Cardiac muscle cell (in vitro differentiated cells and primary cell): ENCODE results near the gene SAE1. TPM values are rescaled to one million over a fixed set of nuclear protein-coding genes. Genes with fewer than 3 reads are reported as not detected.
"Not testable (repeated sequence)": the region's sequence is repeated elsewhere in the genome, so short reads cannot be mapped to it uniquely, and the experiment has no call there.

Experiments
- DNase-seq, 2 donors: peaks; one replicate each; pipeline versions ENCODE4 v3.0.0 to v3.0.0-alpha.2; 2010 to 2017; ENCODE audit warnings: low read depth in 1 of 2, low spot score in 1 of 2
- H3K27ac ChIP-seq: fragments of 200-600 bp; sonication (generic); 2 replicates; pipeline ENCODE4 v1.5.1; 2016
- H3K27me3 ChIP-seq: fragments of 200-600 bp; sonication (generic); 2 replicates; pipeline ENCODE4 v1.6.0; 2016; ENCODE audit warnings: control low read depth
- H3K36me3 ChIP-seq: fragments of 200-600 bp; sonication (generic); 2 replicates; pipeline ENCODE4 v1.5.1; 2016; ENCODE audit warnings: control low read depth
- H3K4me1 ChIP-seq: fragments of 200-600 bp; sonication (generic); 2 replicates; pipeline ENCODE4 v1.8.1; 2017; ENCODE audit warnings: low read depth, mild to moderate bottlenecking, mixed run types
- H3K4me3 ChIP-seq: fragments of 200-600 bp; sonication (generic); 2 replicates; pipeline ENCODE4 v1.5.1; 2016; ENCODE audit warnings: mild to moderate bottlenecking
- H3K9me3 ChIP-seq: fragments of 200-600 bp; sonication (generic); 2 replicates; pipeline ENCODE4 v1.5.1; 2017; ENCODE audit warnings: low read depth, mild to moderate bottlenecking, control low read depth
- polyA plus RNA-seq: library from polyadenylated mRNA; unstranded; fragments of >200 nt; fragmentation: Nextera tagmentation; extraction: Ambion mirVana; gene quantifications from 2 replicates; pipeline ENCODE4 v1.2.1, GENCODE V29; 2016
- total RNA-seq: library from RNA; depleted of rRNA; stranded (reverse); fragments of >200 nt; gene quantifications from 2 replicates; pipeline ENCODE4 v1.2.3, GENCODE V29; 2016
- TF ChIP-seq, protein P1 (sequence below): IDR thresholded peaks from 2 replicates; pipeline ENCODE4 v1.5.1; 2012; ENCODE audit warnings: low read depth, mild to moderate bottlenecking, low read length

SAE1 gene
- total and polyA plus RNA-seq, 2 experiments from 2014 or later = 128 to 171 TPM

DNA sequence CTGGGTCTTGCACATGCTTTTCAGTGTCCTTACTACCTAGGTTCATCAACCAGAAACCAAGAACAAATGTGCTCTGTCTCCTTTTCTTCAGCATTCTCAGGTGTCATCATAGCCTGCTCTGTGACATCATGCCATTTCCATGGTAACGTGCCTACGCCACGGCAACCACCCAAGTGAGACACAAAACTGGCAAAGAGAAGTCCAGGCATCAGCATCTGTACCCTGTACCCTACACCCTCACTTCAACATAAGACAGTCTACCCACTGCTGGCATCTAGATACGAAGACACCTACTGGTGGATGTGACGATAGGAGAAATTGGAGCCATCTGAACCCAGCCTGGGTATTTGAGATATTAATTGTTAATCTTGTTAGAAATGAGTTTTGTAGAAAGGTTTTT lies 30.3 kb upstream of the SAE1 start:
- H3K36me3 ChIP-seq = no peaks in the 10 kb centered on the region
- TF ChIP-seq, protein P1, sequence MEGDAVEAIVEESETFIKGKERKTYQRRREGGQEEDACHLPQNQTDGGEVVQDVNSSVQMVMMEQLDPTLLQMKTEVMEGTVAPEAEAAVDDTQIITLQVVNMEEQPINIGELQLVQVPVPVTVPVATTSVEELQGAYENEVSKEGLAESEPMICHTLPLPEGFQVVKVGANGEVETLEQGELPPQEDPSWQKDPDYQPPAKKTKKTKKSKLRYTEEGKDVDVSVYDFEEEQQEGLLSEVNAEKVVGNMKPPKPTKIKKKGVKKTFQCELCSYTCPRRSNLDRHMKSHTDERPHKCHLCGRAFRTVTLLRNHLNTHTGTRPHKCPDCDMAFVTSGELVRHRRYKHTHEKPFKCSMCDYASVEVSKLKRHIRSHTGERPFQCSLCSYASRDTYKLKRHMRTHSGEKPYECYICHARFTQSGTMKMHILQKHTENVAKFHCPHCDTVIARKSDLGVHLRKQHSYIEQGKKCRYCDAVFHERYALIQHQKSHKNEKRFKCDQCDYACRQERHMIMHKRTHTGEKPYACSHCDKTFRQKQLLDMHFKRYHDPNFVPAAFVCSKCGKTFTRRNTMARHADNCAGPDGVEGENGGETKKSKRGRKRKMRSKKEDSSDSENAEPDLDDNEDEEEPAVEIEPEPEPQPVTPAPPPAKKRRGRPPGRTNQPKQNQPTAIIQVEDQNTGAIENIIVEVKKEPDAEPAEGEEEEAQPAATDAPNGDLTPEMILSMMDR = no peak
- H3K27ac ChIP-seq = peak overlapping the region; percentile 89
- no peak for DNase-seq
- no peaks in the 10 kb centered on the region for H3K9me3 ChIP-seq
- H3K27me3 ChIP-seq = no peaks in the 10 kb centered on the region
- H3K4me1 ChIP-seq = peaks cover 26% of the 10 kb centered on the region
- no peak overlapping the region for H3K4me3 ChIP-seq

DNA sequence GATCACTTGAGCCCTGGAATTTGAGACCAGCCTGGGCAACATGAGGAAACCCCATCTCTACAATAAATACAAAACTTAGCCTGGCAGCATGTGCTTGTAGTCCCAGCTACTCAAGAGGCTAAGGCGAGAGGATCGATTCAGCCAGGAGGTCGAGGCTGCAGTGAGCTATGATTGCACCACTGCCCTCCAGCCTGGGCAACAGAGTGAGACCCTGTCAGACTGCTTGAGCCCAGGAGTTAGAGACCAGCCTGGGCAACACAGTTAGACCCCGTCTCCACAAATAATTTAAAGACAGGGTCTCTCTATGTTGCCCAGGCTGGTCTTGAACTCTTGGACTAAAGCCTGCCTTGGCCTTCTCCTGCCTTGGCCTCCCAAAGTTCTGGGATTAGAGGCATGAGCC lies 29.5 kb upstream of the SAE1 start:
- not testable (repeated sequence) for H3K27ac ChIP-seq, H3K9me3 ChIP-seq, H3K27me3 ChIP-seq, H3K36me3 ChIP-seq, DNase-seq, H3K4me3 ChIP-seq
- peaks cover 22% of the 10 kb centered on the region for H3K4me1 ChIP-seq

DNA sequence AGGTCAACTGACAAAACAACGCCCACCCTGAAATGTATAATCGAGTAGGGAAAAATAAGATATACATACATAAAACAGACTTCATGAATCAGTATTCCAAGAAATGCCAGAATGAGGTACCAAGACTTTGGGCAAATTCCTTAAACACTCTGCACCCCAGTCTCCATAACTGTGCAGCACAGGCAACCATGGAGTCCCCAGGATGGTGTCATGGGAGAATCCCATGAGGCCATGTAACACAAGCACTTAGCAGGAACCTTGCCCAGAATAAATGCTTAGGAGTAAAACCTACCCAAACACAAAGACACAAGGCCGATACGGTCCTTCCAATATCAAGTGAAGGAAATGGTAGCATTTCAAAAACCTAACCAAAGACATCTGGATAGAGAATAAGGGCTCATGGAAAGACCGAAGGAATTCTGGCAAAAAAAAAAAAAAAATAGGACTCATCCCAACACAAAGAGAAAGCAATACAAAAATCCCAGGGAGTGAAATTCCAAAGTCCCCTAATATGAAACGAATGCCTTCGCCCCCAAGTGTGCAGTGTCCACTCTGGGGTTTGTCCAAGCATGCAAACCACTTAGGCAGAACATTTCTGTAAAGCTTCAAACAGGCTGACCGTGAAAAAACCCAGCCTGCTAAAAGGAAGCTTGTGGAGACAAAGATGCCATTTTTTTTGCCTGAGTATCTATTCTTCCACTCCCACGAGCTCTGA lies 28.1 kb upstream of the SAE1 start:
- no peak overlapping the region for H3K27ac ChIP-seq
- TF ChIP-seq, protein P1 = no peak
- no peaks in the 10 kb centered on the region for H3K27me3 ChIP-seq
- no peak for DNase-seq
- H3K9me3 ChIP-seq = no peaks in the 10 kb centered on the region
- peaks cover 27% of the 10 kb centered on the region for H3K4me1 ChIP-seq
- H3K4me3 ChIP-seq = no peak overlapping the region
- H3K36me3 ChIP-seq = no peaks in the 10 kb centered on the region

DNA sequence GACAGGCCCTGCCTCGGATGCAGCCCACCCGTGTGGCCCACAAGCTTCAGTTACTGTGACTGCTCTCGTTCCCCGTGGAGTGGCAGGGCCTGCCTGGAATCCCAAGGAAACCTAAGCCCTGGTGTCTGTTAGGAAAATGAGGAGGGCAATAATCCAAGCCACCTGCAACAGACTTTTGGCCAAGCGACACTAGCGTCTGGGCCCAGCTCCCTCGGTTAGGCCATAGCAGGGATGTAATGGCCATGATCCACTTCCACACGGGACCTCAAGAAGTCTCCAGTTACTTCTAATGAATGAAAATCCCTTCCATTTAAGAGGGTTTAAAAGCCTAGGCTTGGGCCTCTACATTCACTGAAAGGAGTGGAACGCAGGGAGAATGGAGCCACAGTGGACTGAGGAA lies 26.0 kb upstream of the SAE1 start:
- Histone ChIP-seq H3K4me1 (peaks cover 29% of the 10 kb centered on the region), H3K9me3 (no peaks in the 10 kb centered on the region), H3K4me3 (no peak overlapping the region), H3K27ac (no peak overlapping the region), H3K27me3 (no peaks in the 10 kb centered on the region), H3K36me3 (no peaks in the 10 kb centered on the region)
- DNase-seq = no peak
- TF ChIP-seq, protein P1 = no peak

DNA sequence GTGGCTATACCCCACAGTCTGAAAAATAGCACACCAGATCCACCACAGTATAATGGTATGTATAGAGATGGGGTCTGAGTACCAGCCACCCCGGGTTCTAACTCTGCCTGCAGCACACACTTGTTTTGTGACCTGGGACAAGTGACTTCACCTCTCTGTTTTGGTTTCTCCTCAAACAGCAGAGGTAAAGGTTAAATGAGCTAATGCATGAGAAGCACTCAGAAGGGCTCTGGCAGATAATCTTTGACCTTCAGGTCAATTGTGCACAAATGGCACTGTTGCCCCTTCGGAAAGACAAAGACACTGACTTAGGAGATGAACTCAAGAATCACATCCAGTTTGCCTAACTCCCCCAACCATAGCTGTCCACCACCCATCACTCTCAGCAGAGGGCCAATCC lies 24.8 kb upstream of the SAE1 start:
- TF ChIP-seq, protein P1 = no peak
- H3K4me3 ChIP-seq = no peak overlapping the region
- no peaks in the 10 kb centered on the region for H3K36me3 ChIP-seq
- peak overlapping the region; percentile 64 for H3K27ac ChIP-seq
- no peaks in the 10 kb centered on the region for H3K9me3 ChIP-seq
- no peaks in the 10 kb centered on the region for H3K27me3 ChIP-seq
- no peak for DNase-seq
- H3K4me1 ChIP-seq = peaks cover 33% of the 10 kb centered on the region

DNA sequence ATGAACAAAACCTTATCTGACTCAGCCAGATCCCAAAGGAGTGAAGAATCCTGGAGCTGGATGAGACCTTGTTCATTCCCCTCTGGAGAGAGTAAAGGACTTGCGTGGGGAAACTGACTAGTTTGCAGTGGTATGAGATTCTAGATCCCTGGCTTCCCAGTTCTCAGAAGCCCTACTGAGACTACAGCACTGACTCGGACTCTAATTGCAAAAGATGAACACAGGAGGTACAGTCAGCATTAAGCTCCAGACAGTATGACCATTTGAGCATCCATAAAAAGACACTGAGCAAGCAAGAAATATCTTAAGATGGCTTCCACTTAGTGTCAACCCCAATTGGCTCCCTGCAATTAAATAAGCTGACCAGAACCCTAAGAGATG lies 23.8 kb upstream of the SAE1 start:
- Histone ChIP-seq H3K27ac (peak overlapping the region; percentile 64), H3K4me1 (peaks cover 33% of the 10 kb centered on the region), H3K36me3 (no peaks in the 10 kb centered on the region), H3K4me3 (no peak overlapping the region), H3K27me3 (no peaks in the 10 kb centered on the region), H3K9me3 (no peaks in the 10 kb centered on the region)
- TF ChIP-seq, protein P1 = no peak
- peak in 1 of 2 donors; percentile 45 for DNase-seq
